ENCODE results near the gene SLC45A1. TPM values are rescaled to one million over a fixed set of nuclear protein-coding genes. Genes with fewer than 3 reads are reported as not detected.
"Not testable (repeated sequence)": the region's sequence is repeated elsewhere in the genome, so short reads cannot be mapped to it uniquely, and the experiment has no call there.

Gene SLC45A1
- polyA plus RNA-seq, 3 donors, result 0.21 TPM; not detected in 2

DNA sequence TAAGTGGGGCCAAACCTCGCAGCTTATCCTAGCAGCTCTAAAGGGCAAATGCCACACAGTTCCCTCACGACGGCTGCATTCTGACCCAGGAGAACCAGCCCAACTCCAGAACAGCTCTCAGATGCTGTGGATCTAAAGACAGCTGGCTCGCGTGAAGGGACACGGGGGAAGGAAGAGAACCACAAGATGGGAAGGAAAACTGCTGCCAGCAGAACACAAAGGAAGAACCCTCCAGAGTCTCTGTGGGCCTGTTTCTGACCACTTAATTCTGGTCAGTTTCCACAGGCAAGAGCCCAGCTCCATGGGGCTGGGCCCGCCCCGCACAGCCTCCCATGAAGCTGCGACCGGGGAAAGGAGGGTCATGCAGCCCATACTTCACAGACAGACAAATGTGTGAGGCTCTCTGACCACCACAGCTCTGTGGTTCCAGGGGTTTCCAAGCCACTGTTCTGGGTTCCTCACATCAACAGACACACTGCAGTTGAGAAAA, 61.1 kb downstream of the SLC45A1 start:
- H3K4me3 Mint-ChIP-seq, result no peak overlapping the region
- no peak for DNase-seq

DNA sequence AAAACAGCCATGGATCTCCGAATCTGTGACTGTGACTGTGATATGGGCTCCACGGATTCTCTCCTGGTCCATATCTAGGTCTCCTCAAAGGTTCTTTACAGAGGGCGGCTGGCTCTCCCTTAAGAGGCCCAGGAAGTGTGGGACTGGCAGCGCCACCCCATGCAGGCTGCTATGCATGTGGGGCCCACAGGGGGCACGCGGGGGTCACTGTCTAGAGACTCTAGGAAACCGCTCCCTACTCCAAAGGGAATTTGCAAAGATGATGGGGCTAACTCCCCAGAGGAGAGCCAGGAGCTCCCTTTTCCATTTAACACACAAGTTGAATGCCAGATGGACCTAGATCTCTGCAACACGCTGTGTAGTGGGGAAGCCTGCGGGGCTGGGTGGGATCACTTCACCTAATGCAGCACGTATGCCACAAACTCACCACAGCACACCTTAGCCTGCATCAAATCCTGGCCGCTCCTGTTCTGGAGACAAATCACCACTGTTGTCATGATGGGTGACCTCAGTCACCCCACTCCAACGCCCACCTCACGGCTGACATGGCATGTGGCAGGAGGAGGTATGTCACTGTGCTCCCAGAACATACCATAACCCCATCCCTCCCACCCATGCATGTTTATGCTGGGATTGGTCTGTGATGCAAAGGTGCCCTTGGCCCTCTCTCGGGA, 61.7 kb downstream of the SLC45A1 start:
- peaks cover 13 to 72% of the 10 kb centered on the region in 2 donors for H3K36me3 ChIP-seq (replicated peaks in 1 of 2; ENCODE audit: control insufficient read depth in 1 of 2, insufficient read depth in 2 of 2, low read length in 2 of 2)
- peaks cover 99% of the 10 kb centered on the region for H4K20me1 ChIP-seq (ENCODE audit: insufficient read depth, low read length)
- no peaks in the 10 kb centered on the region for H3K27me3 ChIP-seq (ENCODE audit: control insufficient read depth in 2 of 2, insufficient read depth in 2 of 2, low read length in 2 of 2)
- H3K4me2 ChIP-seq (replicated peaks; ENCODE audit: extremely low read depth, low read length, poor library complexity, severe bottlenecking), result no peak overlapping the region
- DNase-seq, result no peak
- peaks cover 35 to 40% of the 10 kb centered on the region in 2 donors for H3K4me1 ChIP-seq (ENCODE audit: control insufficient read depth in 1 of 2, insufficient read depth in 2 of 2, low read length in 2 of 2)
- no peak overlapping the region for H3K4me3 ChIP-seq (replicated peaks in 1 of 3; ENCODE audit: low read depth in 2 of 3, low read length in 3 of 3)
- H3K9me3 Mint-ChIP-seq, result peaks cover 0 to 3% (median 2%) of the 10 kb centered on the region in 7 donors
- no peak overlapping the region for H3K9ac ChIP-seq (ENCODE audit: insufficient read depth, low read length, poor library complexity, severe bottlenecking)
- no peaks in the 10 kb centered on the region for H3K27me3 Mint-ChIP-seq (ENCODE audit: low read depth in 3 of 3)
- H3K79me2 ChIP-seq (ENCODE audit: insufficient read depth, low read length), result peaks cover 81% of the 10 kb centered on the region
- H3K27ac Mint-ChIP-seq, result no peak overlapping the region
- no peak overlapping the region for H2AFZ ChIP-seq (ENCODE audit: insufficient read depth, low read depth, low read length, poor library complexity, severe bottlenecking)
- 100% methylated on average over 3 of the region's 14 CpGs for WGBS (ENCODE audit: insufficient coverage)
- peaks cover 43 to 68% of the 10 kb centered on the region in 2 donors for H3K36me3 Mint-ChIP-seq
- H3K27ac ChIP-seq (ENCODE audit: low read depth in 1 of 2, low read length in 2 of 2), result peak overlapping the region in 1 of 2 donors; percentile 5
- no peak for TF ChIP-seq CTCF (IDR thresholded peaks at IDR 0.05)
- peaks cover 55% of the 10 kb centered on the region for H3K4me1 Mint-ChIP-seq
- intact Hi-C loops (cut with micrococcal nuclease), result no loop called here
- H3K4me3 Mint-ChIP-seq, result no peak overlapping the region
- H3K9me3 ChIP-seq (replicated peaks in 1 of 2; ENCODE audit: control insufficient read depth in 1 of 2, insufficient read depth in 1 of 2, low read length in 2 of 2), result peaks cover 0 to 5% of the 10 kb centered on the region in 2 donors

More for the DNA sequence above, 61.1 kb downstream of the SLC45A1 start:
- no peak overlapping the region for H3K4me3 ChIP-seq (replicated peaks in 1 of 3; ENCODE audit: low read depth in 2 of 3, low read length in 3 of 3)
- WGBS (ENCODE audit: insufficient coverage), result 62% methylated on average over 8 of the region's 10 CpGs
- no peaks in the 10 kb centered on the region for H3K27me3 Mint-ChIP-seq (ENCODE audit: low read depth in 3 of 3)
- H3K36me3 ChIP-seq (replicated peaks in 1 of 2; ENCODE audit: control insufficient read depth in 1 of 2, insufficient read depth in 2 of 2, low read length in 2 of 2), result peaks cover 13 to 70% of the 10 kb centered on the region in 2 donors
- peaks cover 0 to 3% (median 2%) of the 10 kb centered on the region in 7 donors for H3K9me3 Mint-ChIP-seq
- no peak for TF ChIP-seq CTCF (IDR thresholded peaks at IDR 0.05)
- peaks cover 29 to 33% of the 10 kb centered on the region in 2 donors for H3K4me1 ChIP-seq (ENCODE audit: control insufficient read depth in 1 of 2, insufficient read depth in 2 of 2, low read length in 2 of 2)
- no peak overlapping the region for H3K4me2 ChIP-seq (replicated peaks; ENCODE audit: extremely low read depth, low read length, poor library complexity, severe bottlenecking)
- intact Hi-C loops (cut with micrococcal nuclease), result no loop called here
- peaks cover 99% of the 10 kb centered on the region for H4K20me1 ChIP-seq (ENCODE audit: insufficient read depth, low read length)
- H3K27ac Mint-ChIP-seq, result peak overlapping the region in 4 of 7 donors; percentile 31 to 77 (median 72)
- H3K9ac ChIP-seq (ENCODE audit: insufficient read depth, low read length, poor library complexity, severe bottlenecking), result no peak overlapping the region
- H3K27ac ChIP-seq (ENCODE audit: low read depth in 1 of 2, low read length in 2 of 2), result peak overlapping the region in 1 of 2 donors; percentile 5
- H3K27me3 ChIP-seq (ENCODE audit: control insufficient read depth in 2 of 2, insufficient read depth in 2 of 2, low read length in 2 of 2), result no peaks in the 10 kb centered on the region
- peaks cover 52% of the 10 kb centered on the region for H3K4me1 Mint-ChIP-seq
- no peak overlapping the region for H2AFZ ChIP-seq (ENCODE audit: insufficient read depth, low read depth, low read length, poor library complexity, severe bottlenecking)
- H3K36me3 Mint-ChIP-seq, result peaks cover 46 to 70% of the 10 kb centered on the region in 2 donors
- peaks cover 0 to 5% of the 10 kb centered on the region in 2 donors for H3K9me3 ChIP-seq (replicated peaks in 1 of 2; ENCODE audit: control insufficient read depth in 1 of 2, insufficient read depth in 1 of 2, low read length in 2 of 2)
- peaks cover 81% of the 10 kb centered on the region for H3K79me2 ChIP-seq (ENCODE audit: insufficient read depth, low read length)

DNA sequence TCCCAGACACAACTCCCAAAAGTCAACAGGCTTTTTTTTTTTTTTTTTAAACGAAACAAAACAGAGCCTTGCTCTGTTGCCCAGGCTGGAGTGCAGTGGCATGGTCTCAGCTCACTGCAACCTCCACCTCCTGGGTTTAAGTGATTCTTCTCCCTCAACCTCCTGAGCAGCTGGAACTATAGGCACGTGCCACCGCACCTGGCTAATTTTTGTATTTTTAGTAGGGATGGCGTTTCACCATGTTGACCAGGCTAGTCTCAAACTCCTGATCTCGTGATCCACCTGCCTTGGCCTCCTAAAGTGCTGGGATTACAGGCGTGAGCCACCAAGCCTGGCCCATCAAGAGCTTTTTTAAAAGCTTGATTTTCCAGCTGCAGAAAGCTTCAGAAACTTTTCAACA, 62.4 kb downstream of the SLC45A1 start:
- H3K4me3 Mint-ChIP-seq; H3K27me3 ChIP-seq (ENCODE audit: control insufficient read depth in 2 of 2, insufficient read depth in 2 of 2, low read length in 2 of 2); H2AFZ ChIP-seq (ENCODE audit: insufficient read depth, low read depth, low read length, poor library complexity, severe bottlenecking); H3K4me3 ChIP-seq (replicated peaks in 1 of 3; ENCODE audit: low read depth in 2 of 3, low read length in 3 of 3); H3K9me3 ChIP-seq (replicated peaks in 1 of 2; ENCODE audit: control insufficient read depth in 1 of 2, insufficient read depth in 1 of 2, low read length in 2 of 2); H3K27ac ChIP-seq (ENCODE audit: low read depth in 1 of 2, low read length in 2 of 2); H3K9me3 Mint-ChIP-seq; DNase-seq; H3K27me3 Mint-ChIP-seq (ENCODE audit: low read depth in 3 of 3); H3K9ac ChIP-seq (ENCODE audit: insufficient read depth, low read length, poor library complexity, severe bottlenecking); H3K4me2 ChIP-seq (replicated peaks; ENCODE audit: extremely low read depth, low read length, poor library complexity, severe bottlenecking); intact Hi-C loops (cut with micrococcal nuclease): not testable (repeated sequence)
- Mint-ChIP-seq H3K27ac (peak overlapping the region in 1 of 7 donors; percentile 28), H3K36me3 (peaks cover 44 to 65% of the 10 kb centered on the region in 2 donors), H3K4me1 (peaks cover 59% of the 10 kb centered on the region)
- 100% methylated on average over 2 of the region's 6 CpGs for WGBS (ENCODE audit: insufficient coverage)
- peaks cover 99% of the 10 kb centered on the region for H4K20me1 ChIP-seq (ENCODE audit: insufficient read depth, low read length)
- H3K79me2 ChIP-seq (ENCODE audit: insufficient read depth, low read length), result peaks cover 81% of the 10 kb centered on the region
- peaks cover 15 to 74% of the 10 kb centered on the region in 2 donors for H3K36me3 ChIP-seq (replicated peaks in 1 of 2; ENCODE audit: control insufficient read depth in 1 of 2, insufficient read depth in 2 of 2, low read length in 2 of 2)
- H3K4me1 ChIP-seq (ENCODE audit: control insufficient read depth in 1 of 2, insufficient read depth in 2 of 2, low read length in 2 of 2), result peaks cover 38 to 42% of the 10 kb centered on the region in 2 donors
